ENCODE measurements around the gene SSC5D. TPM values are rescaled to one million over a fixed set of nuclear protein-coding genes. Genes with fewer than 3 reads are reported as not detected.

SSC5D gene
- total RNA-seq, 4 donors from 2014 or later = 5.0 to 50.8 (median 36.0) TPM

DNA sequence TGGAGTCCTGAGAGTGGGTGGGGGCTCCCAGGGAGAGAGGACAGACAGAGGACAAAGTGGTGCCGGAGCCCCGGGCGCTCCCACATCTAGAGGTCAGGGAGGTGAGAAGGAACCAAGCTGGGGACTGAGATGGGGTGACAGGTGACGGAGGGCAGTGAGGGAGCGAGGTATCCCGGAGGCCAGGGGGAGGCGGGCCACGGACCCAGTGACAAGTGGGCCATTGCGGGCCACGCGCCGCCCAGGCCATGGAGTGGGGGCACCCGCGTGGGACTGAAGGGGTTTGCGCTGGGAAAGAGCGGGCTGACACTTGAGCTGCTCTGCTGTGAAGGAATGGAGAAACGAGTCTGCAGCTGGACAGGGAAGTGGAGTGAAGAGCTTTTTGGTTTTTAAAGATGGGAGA, 9.2 kb upstream of the SSC5D start:
- Histone ChIP-seq H3K27me3 (no peaks in the 10 kb centered on the region), H3K4me3 (no peak overlapping the region), H3K36me3 (no peaks in the 10 kb centered on the region), H3K27ac (no peak overlapping the region), H3K4me1 (peaks cover 0 to 8% of the 10 kb centered on the region in 2 donors), H3K9me3 (no peaks in the 10 kb centered on the region)
- intact Hi-C loops (cut with DNase I; ENCODE audit: low total_unique reads) = no loop called here
- no peak for DNase-seq
- TF ChIP-seq, protein P1, sequence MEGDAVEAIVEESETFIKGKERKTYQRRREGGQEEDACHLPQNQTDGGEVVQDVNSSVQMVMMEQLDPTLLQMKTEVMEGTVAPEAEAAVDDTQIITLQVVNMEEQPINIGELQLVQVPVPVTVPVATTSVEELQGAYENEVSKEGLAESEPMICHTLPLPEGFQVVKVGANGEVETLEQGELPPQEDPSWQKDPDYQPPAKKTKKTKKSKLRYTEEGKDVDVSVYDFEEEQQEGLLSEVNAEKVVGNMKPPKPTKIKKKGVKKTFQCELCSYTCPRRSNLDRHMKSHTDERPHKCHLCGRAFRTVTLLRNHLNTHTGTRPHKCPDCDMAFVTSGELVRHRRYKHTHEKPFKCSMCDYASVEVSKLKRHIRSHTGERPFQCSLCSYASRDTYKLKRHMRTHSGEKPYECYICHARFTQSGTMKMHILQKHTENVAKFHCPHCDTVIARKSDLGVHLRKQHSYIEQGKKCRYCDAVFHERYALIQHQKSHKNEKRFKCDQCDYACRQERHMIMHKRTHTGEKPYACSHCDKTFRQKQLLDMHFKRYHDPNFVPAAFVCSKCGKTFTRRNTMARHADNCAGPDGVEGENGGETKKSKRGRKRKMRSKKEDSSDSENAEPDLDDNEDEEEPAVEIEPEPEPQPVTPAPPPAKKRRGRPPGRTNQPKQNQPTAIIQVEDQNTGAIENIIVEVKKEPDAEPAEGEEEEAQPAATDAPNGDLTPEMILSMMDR (IDR thresholded peaks at IDR 0.05) = no peak
- no peak for TF ChIP-seq POLR2A (IDR thresholded peaks at IDR 0.05)

DNA sequence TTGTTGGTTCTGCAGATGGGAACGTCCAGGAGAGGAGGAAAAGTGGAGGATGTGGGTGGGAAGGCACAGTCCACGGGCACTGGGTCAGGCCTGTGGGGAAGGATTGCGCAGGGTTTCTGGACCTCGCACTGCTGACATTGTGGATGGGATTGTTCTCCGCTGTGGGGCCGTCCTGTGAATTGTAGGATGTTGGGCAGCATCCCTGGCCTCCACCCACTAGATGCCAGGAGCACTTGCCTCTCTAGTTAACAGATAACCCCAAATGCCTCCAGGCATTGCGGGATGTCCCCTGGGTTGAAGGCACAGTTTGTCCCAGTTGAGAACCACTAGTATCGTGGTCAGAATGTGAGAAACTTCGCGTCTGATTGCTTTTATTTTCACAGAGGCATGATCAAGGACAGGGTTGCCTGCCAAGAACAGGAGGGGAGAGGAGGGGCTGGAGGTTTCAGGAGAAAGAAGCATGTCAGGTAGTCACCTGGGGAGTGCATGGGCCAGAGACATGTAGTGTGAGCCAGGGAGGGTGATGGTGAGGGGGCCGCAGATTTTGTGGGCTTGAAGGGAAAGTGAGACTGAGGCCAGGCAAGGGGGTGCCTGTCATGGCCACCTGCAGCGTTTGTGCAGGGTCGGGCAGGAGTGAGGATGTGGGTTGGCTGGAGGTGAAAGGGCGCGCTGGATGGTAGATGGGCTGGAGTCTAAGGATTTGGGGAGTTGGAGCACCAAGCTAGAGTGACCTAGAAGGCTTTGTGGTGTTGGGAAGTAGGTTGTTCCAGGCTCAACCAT, 8.6 kb upstream of the SSC5D start:
- H3K4me3 ChIP-seq = no peak overlapping the region
- H3K4me1 ChIP-seq = peaks cover 5 to 11% of the 10 kb centered on the region in 2 donors
- no peaks in the 10 kb centered on the region for H3K36me3 ChIP-seq
- no peak overlapping the region for H3K27ac ChIP-seq
- TF ChIP-seq, protein P1 (IDR thresholded peaks at IDR 0.05) = no peak
- no peak for TF ChIP-seq POLR2A (IDR thresholded peaks at IDR 0.05)
- no peak for DNase-seq
- H3K9me3 ChIP-seq = no peaks in the 10 kb centered on the region
- H3K27me3 ChIP-seq = no peaks in the 10 kb centered on the region
- intact Hi-C loops (cut with DNase I; ENCODE audit: low total_unique reads) = no loop called here

DNA sequence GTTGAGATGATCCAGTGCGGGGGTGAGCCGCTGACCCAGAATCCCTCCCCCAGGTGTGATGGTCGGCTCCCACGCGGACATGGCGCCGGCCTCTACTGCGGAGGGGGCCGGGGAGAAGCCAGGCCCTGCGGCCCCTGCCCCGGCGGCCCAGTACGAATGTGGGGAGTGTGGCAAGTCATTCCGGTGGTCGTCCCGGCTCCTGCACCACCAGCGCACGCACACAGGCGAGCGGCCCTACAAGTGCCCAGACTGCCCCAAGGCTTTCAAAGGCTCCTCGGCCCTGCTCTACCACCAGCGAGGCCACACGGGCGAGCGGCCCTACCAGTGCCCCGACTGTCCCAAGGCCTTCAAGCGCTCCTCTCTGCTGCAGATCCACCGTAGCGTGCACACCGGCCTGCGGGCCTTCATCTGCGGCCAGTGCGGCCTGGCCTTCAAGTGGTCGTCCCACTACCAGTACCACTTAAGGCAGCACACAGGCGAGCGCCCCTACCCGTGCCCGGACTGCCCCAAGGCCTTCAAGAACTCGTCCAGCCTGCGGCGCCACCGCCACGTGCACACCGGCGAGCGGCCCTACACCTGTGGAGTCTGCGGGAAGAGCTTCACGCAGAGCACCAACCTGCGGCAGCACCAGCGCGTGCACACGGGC, 7.0 kb upstream of the SSC5D start:
- H3K4me1 ChIP-seq = peaks cover 5 to 20% of the 10 kb centered on the region in 2 donors
- no peak for DNase-seq

DNA sequence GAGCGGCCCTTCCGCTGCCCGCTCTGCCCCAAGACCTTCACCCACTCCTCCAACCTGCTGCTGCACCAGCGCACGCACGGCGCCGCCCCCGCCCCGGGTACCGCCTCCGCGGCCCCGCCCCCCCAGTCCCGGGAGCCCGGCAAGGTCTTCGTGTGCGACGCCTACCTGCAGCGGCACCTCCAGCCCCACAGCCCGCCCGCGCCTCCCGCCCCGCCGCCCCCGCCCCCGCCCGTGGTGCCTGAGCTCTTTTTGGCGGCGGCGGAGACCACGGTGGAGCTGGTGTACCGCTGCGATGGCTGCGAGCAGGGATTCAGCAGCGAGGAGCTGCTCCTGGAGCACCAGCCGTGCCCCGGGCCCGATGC, 6.5 kb upstream of the SSC5D start:
- DNase-seq = no peak
- H3K4me1 ChIP-seq = peaks cover 5 to 25% of the 10 kb centered on the region in 2 donors
- H3K9me3 ChIP-seq = no peaks in the 10 kb centered on the region
- no peak for TF ChIP-seq POLR2A (IDR thresholded peaks at IDR 0.05)
- TF ChIP-seq, protein P1 (IDR thresholded peaks at IDR 0.05) = no peak
- no peaks in the 10 kb centered on the region for H3K36me3 ChIP-seq
- intact Hi-C loops (cut with DNase I; ENCODE audit: low total_unique reads) = no loop called here
- H3K4me3 ChIP-seq = no peak overlapping the region
- H3K27me3 ChIP-seq = no peaks in the 10 kb centered on the region
- H3K27ac ChIP-seq = no peak overlapping the region

More for the DNA sequence above, 7.0 kb upstream of the SSC5D start:
- Histone ChIP-seq H3K36me3 (no peaks in the 10 kb centered on the region), H3K4me3 (no peak overlapping the region), H3K27me3 (no peaks in the 10 kb centered on the region), H3K9me3 (no peaks in the 10 kb centered on the region), H3K27ac (no peak overlapping the region)
- TF ChIP-seq, protein P1 (IDR thresholded peaks at IDR 0.05) = no peak
- TF ChIP-seq POLR2A (IDR thresholded peaks at IDR 0.05) = no peak
- intact Hi-C loops (cut with DNase I; ENCODE audit: low total_unique reads) = no loop called here

Data from uterus (tissue), 4 donors.